HepG2 (cell line): ENCODE results near the gene CPS1. TPM values are rescaled to one million over a fixed set of nuclear protein-coding genes. Genes with fewer than 3 reads are reported as not detected.

Experiments used
- ATAC-seq: fragments of 200-7000 bp; cut with Tn5 transposase; 3 replicates; pipeline ENCODE4 v1.9.1; 2020; ENCODE audit warnings: mild to moderate bottlenecking, moderate library complexity
- BruUV-seq: library from RNA; stranded (reverse); fragments of 400-500 nt; replicated peaks from 2 replicates; lab custom pipeline; 2021; lab: Mats Ljungman, UMichigan
- CTCF ChIA-PET: fragments of 300-600 bp; formaldehyde crosslinking; extraction: SDS; loops from one replicate; lab custom pipeline; 2021; ENCODE audit warnings: low total read pairs, inconsistent platforms, low intra/inter-chr PET ratio; lab: Yijun Ruan, JAX
- POLR2A ChIA-PET: fragments of 350-600 bp; sonication (Branson Sonifier 250); formaldehyde crosslinking; loops from one replicate; lab custom pipeline; 2020; ENCODE audit warnings: antibody characterized with exemption, inconsistent platforms; lab: Yijun Ruan, JAX
- DNase-seq: peaks from one replicate; pipeline ENCODE4 v3.0.0-alpha.2; 2015; ENCODE audit warnings: low spot score
- FAIRE-seq: peaks from 3 replicates; lab custom pipeline; 2011; peaks lifted over from hg19 to GRCh38; lab: Jason Lieb, UNC
- H2AFZ ChIP-seq: one replicate; pipeline ENCODE4 v1.6.1; 2011; ENCODE audit warnings: low read length, inconsistent platforms
- H3K27ac ChIP-seq: fragments of 300-600 bp; 3 replicates; pipeline ENCODE4 v1.8.0; 2011; ENCODE audit warnings: mixed run types, mild to moderate bottlenecking, mixed read lengths, low read length, inconsistent platforms; ENCODE audit not compliant: insufficient read depth; ENCODE audit errors: extremely low read length
- H3K27me3 ChIP-seq, 2 experiments: fragments of 200-600 bp in 1 of 2; 2 replicates in 1 of 2; 3 replicates in 1 of 2; pipeline versions ENCODE4 v1.6.0 to v1.8.0; 2011; ENCODE audit warnings: low read length in 2 of 2, mild to moderate bottlenecking in 2 of 2, moderate library complexity in 2 of 2, inconsistent platforms in 1 of 2; ENCODE audit not compliant: insufficient read depth in 2 of 2, control insufficient read depth in 1 of 2
- H3K36me3 ChIP-seq, 2 experiments: fragments of 200-600 bp in 1 of 2; replicated peaks in 1 of 2; 2 replicates in 1 of 2; 3 replicates in 1 of 2; pipeline versions ENCODE4 v1.5.1 to v1.8.0; 2011; ENCODE audit warnings: low read length in 2 of 2, inconsistent platforms in 1 of 2; ENCODE audit not compliant: insufficient read depth in 2 of 2, control insufficient read depth in 1 of 2
- H3K4me1 ChIP-seq: 2 replicates; pipeline ENCODE4 v1.5.1; 2012; ENCODE audit warnings: low read length, inconsistent platforms; ENCODE audit not compliant: insufficient read depth
- H3K4me2 ChIP-seq: 2 replicates; pipeline ENCODE4 v1.6.0; 2011; ENCODE audit warnings: low read depth, low read length, inconsistent platforms
- H3K4me3 ChIP-seq, 3 experiments: fragments of 200-600 bp in 1 of 3; sonication (generic), shearing (Covaris generic) in 1 of 3; replicated peaks in 1 of 3; 2 replicates each; pipeline ENCODE4 v1.5.1; 2011 to 2016; ENCODE audit warnings: low read length in 3 of 3, inconsistent platforms in 2 of 3, low read depth in 2 of 3, mild to moderate bottlenecking in 2 of 3, control low read depth in 1 of 3, mixed read lengths in 1 of 3; ENCODE audit not compliant: insufficient read depth in 1 of 3
- H3K79me2 ChIP-seq: one replicate; pipeline ENCODE4 v1.6.1; 2011; ENCODE audit warnings: low read length, inconsistent platforms; ENCODE audit not compliant: insufficient read depth
- H3K9ac ChIP-seq: 2 replicates; pipeline ENCODE4 v1.6.0; 2011; ENCODE audit warnings: mild to moderate bottlenecking, low read depth, low read length, inconsistent platforms; ENCODE audit not compliant: insufficient read depth
- H3K9me3 ChIP-seq: 2 replicates; pipeline ENCODE4 v1.5.1; 2012; ENCODE audit warnings: mild to moderate bottlenecking, low read length
- H4K20me1 ChIP-seq: 2 replicates; pipeline ENCODE4 v1.6.0; 2011; ENCODE audit warnings: inconsistent platforms, mild to moderate bottlenecking, low read length, moderate library complexity; ENCODE audit not compliant: insufficient read depth
- ARNT2 ChIP-seq: sonication (generic); formaldehyde crosslinking; IDR thresholded peaks from 2 replicates; pipeline ENCODE4 v1.8.0; 2022; ENCODE audit warnings: mild to moderate bottlenecking, low read depth, missing genetic modification reagents, moderate library complexity
- CENPT ChIP-seq: sonication (generic); formaldehyde crosslinking; IDR thresholded peaks from 2 replicates; pipeline ENCODE4 v1.8.0; 2022; ENCODE audit warnings: low read depth, mild to moderate bottlenecking, moderate library complexity, missing genetic modification reagents
- GATAD2A ChIP-seq: IDR thresholded peaks from 2 replicates; pipeline ENCODE4 v1.6.1; 2016
- HOXA9 ChIP-seq: sonication (generic); formaldehyde crosslinking; IDR thresholded peaks from 2 replicates; pipeline ENCODE4 v1.8.1; 2022; ENCODE audit warnings: missing genetic modification reagents, mild to moderate bottlenecking, moderate library complexity, borderline replicate concordance
- KLF11 ChIP-seq: IDR thresholded peaks from 2 replicates; pipeline ENCODE4 v1.6.1; 2016; ENCODE audit warnings: missing compliant biosample characterization
- NFYB ChIP-seq: sonication (generic); formaldehyde crosslinking; IDR thresholded peaks from 2 replicates; pipeline ENCODE4 v1.4.0; 2020; ENCODE audit warnings: missing genetic modification reagents
- NR2F1 ChIP-seq, 2 experiments: fragments of 450-650 bp in 1 of 2; formaldehyde crosslinking in 1 of 2; IDR thresholded peaks; 2 replicates each; pipeline versions ENCODE4 v1.5.0 to v1.6.1; 2016 to 2020; ENCODE audit warnings: mild to moderate bottlenecking in 1 of 2, missing compliant biosample characterization in 1 of 2, missing genetic modification reagents in 1 of 2, moderate library complexity in 1 of 2
- ONECUT2 ChIP-seq: sonication (generic); formaldehyde crosslinking; IDR thresholded peaks from 2 replicates; pipeline ENCODE4 v1.4.0; 2020; ENCODE audit warnings: missing genetic modification reagents
- SNRNP70 ChIP-seq: fragments of 200-400 bp; formaldehyde crosslinking; IDR thresholded peaks from 2 replicates; pipeline ENCODE4 v1.6.1; 2017; ENCODE audit warnings: mild to moderate bottlenecking, low read depth, low read length, moderate library complexity
- SP2 ChIP-seq: sonication (generic); formaldehyde crosslinking; IDR thresholded peaks from 2 replicates; pipeline ENCODE4 v1.5.1; 2020; ENCODE audit warnings: mild to moderate bottlenecking, missing genetic modification reagents
- STAG1 ChIP-seq: sonication (generic); formaldehyde crosslinking; IDR thresholded peaks from 2 replicates; pipeline ENCODE4 v1.4.0; 2020; ENCODE audit warnings: missing genetic modification reagents
- TCF7 ChIP-seq: sonication (generic); IDR thresholded peaks from 2 replicates; pipeline ENCODE4 v1.6.1; 2016; ENCODE audit warnings: antibody characterized with exemption, low read depth
- TP53 ChIP-seq: sonication (generic); formaldehyde crosslinking; conservative IDR thresholded peaks from 2 replicates; pipeline ENCODE4 v1.4.0; 2020; ENCODE audit warnings: missing genetic modification reagents
- ZNF292 ChIP-seq: sonication (generic); formaldehyde crosslinking; IDR thresholded peaks from 2 replicates; pipeline ENCODE4 v1.8.1; 2022; ENCODE audit warnings: mild to moderate bottlenecking, low read depth, missing genetic modification reagents, borderline replicate concordance
- ZNF510 ChIP-seq: sonication (generic); formaldehyde crosslinking; IDR thresholded peaks from 2 replicates; pipeline ENCODE4 v1.4.0; 2020; ENCODE audit warnings: low read depth, mild to moderate bottlenecking, missing genetic modification reagents
- ZNF552 ChIP-seq: sonication (generic); formaldehyde crosslinking; IDR thresholded peaks from 2 replicates; pipeline ENCODE4 v1.9.0; 2022; ENCODE audit warnings: missing genetic modification reagents, mild to moderate bottlenecking, borderline replicate concordance
- ZNF644 ChIP-seq: IDR thresholded peaks from 2 replicates; pipeline ENCODE4 v1.6.1; 2016; ENCODE audit warnings: low read depth
- ZNF7 ChIP-seq: IDR thresholded peaks from 2 replicates; pipeline ENCODE4 v1.6.1; 2016; ENCODE audit warnings: missing biosample characterization, missing genetic modification reagents
- ZNF746 ChIP-seq: sonication (generic); formaldehyde crosslinking; IDR thresholded peaks from 2 replicates; pipeline ENCODE4 v1.8.0; 2022; ENCODE audit warnings: mild to moderate bottlenecking, missing genetic modification reagents
- ZSCAN31 ChIP-seq: sonication (generic); formaldehyde crosslinking; IDR thresholded peaks from 2 replicates; pipeline ENCODE4 v1.5.0; 2020; ENCODE audit warnings: low read depth, mild to moderate bottlenecking, missing genetic modification reagents
- in situ Hi-C: cut with HindIII; loops from 2 replicates; pipeline ENCODE4 v1.10.0; 2017; ENCODE audit warnings: low pct_unique_long_range_greater_than_20kb; ENCODE audit not compliant: extremely low pct_ligation_motif_present
- intact Hi-C: fragments of 100-400 bp; cut with micrococcal nuclease; formaldehyde crosslinking; loops from one replicate; pipeline ENCODE4 v1.10.0; 2022; ENCODE audit not compliant: unreplicated experiment
- polyA plus RNA-seq, 8 experiments: library from polyadenylated mRNA; depleted of rRNA in 3 of 8; stranded (reverse) in 7 of 8; unstranded in 1 of 8; fragments of >200 nt; fragmentation: Illumina TruSeq in 4 of 8; extraction: Trizol in 4 of 8; gene quantifications; 2 replicates each; pipeline versions ENCODE4 v1.2.1 to v1.2.3, GENCODE V29; 2011 to 2016; ENCODE audit warnings: low read depth in 4 of 8, missing spikeins in 1 of 8, mixed read lengths in 1 of 8; ENCODE audit not compliant: insufficient read depth in 1 of 8
- total RNA-seq, 5 experiments: library from RNA; depleted of rRNA; stranded (reverse); fragments of >200 nt; fragmentation: Illumina TruSeq; extraction: Trizol; gene quantifications; 2 replicates each; pipeline ENCODE4 v1.2.3, GENCODE V29; 2016; ENCODE audit warnings: low read depth in 1 of 5
- TF ChIP-seq, protein P1 (sequence below): sonication (generic); formaldehyde crosslinking; conservative IDR thresholded peaks from 2 replicates; pipeline ENCODE4 v1.8.0; 2022; ENCODE audit warnings: mild to moderate bottlenecking, moderate library complexity, missing genetic modification reagents
- TF ChIP-seq, protein P2 (sequence below), 2 experiments: fragments of 450-650 bp in 1 of 2; sonication (generic) in 1 of 2; formaldehyde crosslinking; IDR thresholded peaks; 2 replicates each; pipeline versions ENCODE4 v1.5.0 to v1.8.0; 2020 to 2022; ENCODE audit warnings: mild to moderate bottlenecking in 1 of 2, missing genetic modification reagents in 1 of 2
- TF ChIP-seq, protein P3 (sequence below): sonication (generic); formaldehyde crosslinking; IDR thresholded peaks from 2 replicates; pipeline ENCODE4 v1.8.1; 2022; ENCODE audit warnings: mild to moderate bottlenecking, missing genetic modification reagents

The CPS1 gene
- total and polyA plus RNA-seq, 2 of the 13 experiments (the other 11 are each of a cell fraction or from before 2014, with no cell fraction given): 24.4 to 51.7 TPM

DNA sequence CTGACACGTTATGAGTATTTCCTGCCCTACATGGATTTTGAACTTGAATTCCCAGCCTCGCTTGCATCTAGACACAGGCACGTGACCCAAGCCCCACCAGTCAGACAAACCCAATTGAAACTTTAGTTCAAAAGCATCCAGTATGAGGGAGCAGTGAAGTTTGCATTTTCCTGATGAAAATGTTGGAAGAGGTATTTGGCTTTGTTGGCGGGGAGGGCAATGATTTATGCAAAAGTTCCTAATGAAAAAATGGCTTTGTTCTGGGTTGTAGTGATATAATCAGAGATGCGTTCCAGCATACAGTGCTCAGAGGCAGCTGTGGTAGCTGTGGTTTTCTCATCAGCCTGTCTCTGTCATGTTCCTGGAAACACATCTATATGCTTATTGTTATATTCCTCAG is 36.8 kb upstream of the CPS1 start (continued):
- TF ChIP-seq, protein P1, sequence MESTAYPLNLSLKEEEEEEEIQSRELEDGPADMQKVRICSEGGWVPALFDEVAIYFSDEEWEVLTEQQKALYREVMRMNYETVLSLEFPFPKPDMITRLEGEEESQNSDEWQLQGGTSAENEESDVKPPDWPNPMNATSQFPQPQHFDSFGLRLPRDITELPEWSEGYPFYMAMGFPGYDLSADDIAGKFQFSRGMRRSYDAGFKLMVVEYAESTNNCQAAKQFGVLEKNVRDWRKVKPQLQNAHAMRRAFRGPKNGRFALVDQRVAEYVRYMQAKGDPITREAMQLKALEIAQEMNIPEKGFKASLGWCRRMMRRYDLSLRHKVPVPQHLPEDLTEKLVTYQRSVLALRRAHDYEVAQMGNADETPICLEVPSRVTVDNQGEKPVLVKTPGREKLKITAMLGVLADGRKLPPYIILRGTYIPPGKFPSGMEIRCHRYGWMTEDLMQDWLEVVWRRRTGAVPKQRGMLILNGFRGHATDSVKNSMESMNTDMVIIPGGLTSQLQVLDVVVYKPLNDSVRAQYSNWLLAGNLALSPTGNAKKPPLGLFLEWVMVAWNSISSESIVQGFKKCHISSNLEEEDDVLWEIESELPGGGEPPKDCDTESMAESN (CRISPR knock-in tag): no peak
- TF ChIP-seq GATAD2A (CRISPR knock-in tag) (no peak), ZNF552 (CRISPR knock-in tag) (no peak), ZNF292 (no peak), SP2 (no peak), HOXA9 (no peak), TCF7 (no peak), KLF11 (no peak)

DNA sequence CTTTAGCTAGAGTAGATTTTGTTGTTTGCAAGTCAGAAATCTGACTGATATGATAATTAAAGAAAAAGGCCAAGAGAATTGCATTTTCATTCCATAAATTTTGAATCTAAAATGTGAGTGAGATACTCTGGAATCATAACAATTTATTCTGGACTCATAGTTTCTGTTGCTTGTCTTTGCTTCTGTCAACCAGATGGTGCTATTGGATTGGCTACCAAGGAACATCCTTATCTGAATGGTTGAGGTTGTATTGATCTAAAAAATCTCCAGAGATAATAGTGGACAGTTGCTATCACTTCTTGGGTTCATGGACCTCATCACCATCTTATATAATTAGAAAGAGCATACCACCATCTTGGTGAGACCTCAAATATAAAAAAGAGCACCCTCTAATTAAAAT is 34.0 kb upstream of the CPS1 start:
- FAIRE-seq: no peak
- peaks cover 38% of the 10 kb centered on the region for H3K4me1 ChIP-seq
- in situ Hi-C loops: no loop called here
- H3K4me3 ChIP-seq: no peak overlapping the region
- no peak for DNase-seq
- ATAC-seq: no peak
- BruUV-seq: no TSS peak
- no peaks in the 10 kb centered on the region for H3K36me3 ChIP-seq
- H3K79me2 ChIP-seq: no peaks in the 10 kb centered on the region
- ChIA-PET POLR2A (no interaction called here), CTCF (no interaction called here)
- H3K9me3 ChIP-seq: no peaks in the 10 kb centered on the region
- H3K27ac ChIP-seq: no peak overlapping the region
- no peak overlapping the region for H3K4me2 ChIP-seq
- H4K20me1 ChIP-seq: no peaks in the 10 kb centered on the region
- no peak overlapping the region for H2AFZ ChIP-seq
- H3K9ac ChIP-seq: no peak overlapping the region
- H3K27me3 ChIP-seq: no peaks in the 10 kb centered on the region
- intact Hi-C loops: no loop called here
- TF ChIP-seq ZSCAN31 (no peak), ZNF746 (no peak), CENPT (CRISPR knock-in tag) (no peak), STAG1 (CRISPR knock-in tag) (peak; percentile 38), SNRNP70 (no peak), NR2F1 (CRISPR knock-in tag; IDR thresholded peaks at IDR 0.05) (no peak), ZNF510 (CRISPR knock-in tag) (no peak), ZNF7 (CRISPR knock-in tag) (no peak), TP53 (no peak), ONECUT2 (CRISPR knock-in tag) (peak; percentile 33; the same call in 1 of the 2 replicates), ZNF644 (CRISPR knock-in tag) (no peak), ARNT2 (no peak), NFYB (CRISPR knock-in tag) (no peak)
- TF ChIP-seq, protein P2, sequence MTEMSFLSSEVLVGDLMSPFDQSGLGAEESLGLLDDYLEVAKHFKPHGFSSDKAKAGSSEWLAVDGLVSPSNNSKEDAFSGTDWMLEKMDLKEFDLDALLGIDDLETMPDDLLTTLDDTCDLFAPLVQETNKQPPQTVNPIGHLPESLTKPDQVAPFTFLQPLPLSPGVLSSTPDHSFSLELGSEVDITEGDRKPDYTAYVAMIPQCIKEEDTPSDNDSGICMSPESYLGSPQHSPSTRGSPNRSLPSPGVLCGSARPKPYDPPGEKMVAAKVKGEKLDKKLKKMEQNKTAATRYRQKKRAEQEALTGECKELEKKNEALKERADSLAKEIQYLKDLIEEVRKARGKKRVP (CRISPR knock-in tag; IDR thresholded peaks at IDR 0.05): no peak
- TF ChIP-seq, protein P3, sequence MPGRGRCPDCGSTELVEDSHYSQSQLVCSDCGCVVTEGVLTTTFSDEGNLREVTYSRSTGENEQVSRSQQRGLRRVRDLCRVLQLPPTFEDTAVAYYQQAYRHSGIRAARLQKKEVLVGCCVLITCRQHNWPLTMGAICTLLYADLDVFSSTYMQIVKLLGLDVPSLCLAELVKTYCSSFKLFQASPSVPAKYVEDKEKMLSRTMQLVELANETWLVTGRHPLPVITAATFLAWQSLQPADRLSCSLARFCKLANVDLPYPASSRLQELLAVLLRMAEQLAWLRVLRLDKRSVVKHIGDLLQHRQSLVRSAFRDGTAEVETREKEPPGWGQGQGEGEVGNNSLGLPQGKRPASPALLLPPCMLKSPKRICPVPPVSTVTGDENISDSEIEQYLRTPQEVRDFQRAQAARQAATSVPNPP (CRISPR knock-in tag): no peak
